Measurements from ENCODE around the gene SORBS1.

The SORBS1 gene

GRCh38 chr10:95461611-95462010 is 99.6 kb downstream of the SORBS1 start:
- no peak overlapping the region for H2AFZ ChIP-seq (ENCODE audit: insufficient read depth, low read length, poor library complexity)
- no peaks in the 10 kb centered on the region for H3K27me3 ChIP-seq (ENCODE audit: insufficient read depth, low read length)
- no CpG with 5 or more reads among the region's 4 CpGs for WGBS (ENCODE audit: extremely low coverage, insufficient coverage, insufficient read length)
- no peak overlapping the region for H3K9ac ChIP-seq (ENCODE audit: low read length)
- no peaks in the 10 kb centered on the region for H3K9me3 ChIP-seq (ENCODE audit: insufficient read depth, low read depth, low read length)
- no peak overlapping the region for H2BK120ac ChIP-seq (ENCODE audit: insufficient read depth, low read length, poor library complexity)
- H3K23ac ChIP-seq (ENCODE audit: low read length), result no peak overlapping the region
- no peak overlapping the region for H4K12ac ChIP-seq (ENCODE audit: low read depth, low read length)
- H3K27ac ChIP-seq (ENCODE audit: low read depth, low read length), result no peak overlapping the region
- no peak for DNase-seq
- H2BK12ac ChIP-seq (ENCODE audit: low read length), result no peak overlapping the region
- H3K4me1 ChIP-seq (ENCODE audit: control insufficient read depth in 1 of 2, insufficient read depth in 2 of 2, low read length in 2 of 2), result peaks cover 4 to 8% of the 10 kb centered on the region in 2 experiments
- H3K36me3 ChIP-seq (ENCODE audit: control insufficient read depth in 1 of 2, insufficient read depth in 2 of 2, low read length in 2 of 2), result no peaks in the 10 kb centered on the region
- H3K4me3 ChIP-seq (ENCODE audit: low read depth, low read length), result no peak overlapping the region
- no peaks in the 10 kb centered on the region for H3K79me2 ChIP-seq (ENCODE audit: control insufficient read depth, insufficient read depth, low read length, poor library complexity)
- H3K18ac ChIP-seq (ENCODE audit: low read length), result no peak overlapping the region
- H4K91ac ChIP-seq (ENCODE audit: low read depth, low read length), result no peak overlapping the region
- H3K79me1 ChIP-seq (ENCODE audit: low read length), result no peaks in the 10 kb centered on the region
- no peak overlapping the region for H2AK5ac ChIP-seq (ENCODE audit: low read length)
- H3K4me2 ChIP-seq (ENCODE audit: low read length), result no peak overlapping the region
- H3K4ac ChIP-seq (ENCODE audit: low read depth, low read length), result no peak overlapping the region
- no peak overlapping the region for H3K14ac ChIP-seq (ENCODE audit: low read length)
- no peak overlapping the region for H2BK5ac ChIP-seq (ENCODE audit: low read depth, low read length, poor library complexity)
- H4K8ac ChIP-seq (ENCODE audit: low read depth, low read length), result no peak overlapping the region

- H3K14ac ChIP-seq (ENCODE audit: low read length), result no peak overlapping the region
- no peak overlapping the region for H2AFZ ChIP-seq (ENCODE audit: insufficient read depth, low read length, poor library complexity)
- H2AK5ac ChIP-seq (ENCODE audit: low read length), result no peak overlapping the region
- no peak overlapping the region for H3K4me2 ChIP-seq (ENCODE audit: low read length)
- no CpG with 5 or more reads among the region's 9 CpGs for WGBS (ENCODE audit: extremely low coverage, insufficient coverage, insufficient read length)
- H4K12ac ChIP-seq (ENCODE audit: low read depth, low read length), result no peak overlapping the region
- H3K9ac ChIP-seq (ENCODE audit: low read length), result no peak overlapping the region
- H3K4me1 ChIP-seq (ENCODE audit: control insufficient read depth in 1 of 2, insufficient read depth in 2 of 2, low read length in 2 of 2), result peaks cover 4 to 8% of the 10 kb centered on the region in 2 experiments
- no peaks in the 10 kb centered on the region for H3K36me3 ChIP-seq (ENCODE audit: control insufficient read depth in 1 of 2, insufficient read depth in 2 of 2, low read length in 2 of 2)
- H4K8ac ChIP-seq (ENCODE audit: low read depth, low read length), result no peak overlapping the region
- no peak overlapping the region for H3K18ac ChIP-seq (ENCODE audit: low read length)
- no peak overlapping the region for H2BK12ac ChIP-seq (ENCODE audit: low read length)
- H3K27me3 ChIP-seq (ENCODE audit: insufficient read depth, low read length), result no peaks in the 10 kb centered on the region
- H2BK5ac ChIP-seq (ENCODE audit: low read depth, low read length, poor library complexity), result no peak overlapping the region
- H3K27ac ChIP-seq (ENCODE audit: low read depth, low read length), result no peak overlapping the region
- no peak for DNase-seq
- H3K4ac ChIP-seq (ENCODE audit: low read depth, low read length), result no peak overlapping the region
- no peak overlapping the region for H2BK120ac ChIP-seq (ENCODE audit: insufficient read depth, low read length, poor library complexity)
- no peak overlapping the region for H4K91ac ChIP-seq (ENCODE audit: low read depth, low read length)
- H3K79me1 ChIP-seq (ENCODE audit: low read length), result no peaks in the 10 kb centered on the region
- H3K23ac ChIP-seq (ENCODE audit: low read length), result no peak overlapping the region
- H3K79me2 ChIP-seq (ENCODE audit: control insufficient read depth, insufficient read depth, low read length, poor library complexity), result no peaks in the 10 kb centered on the region
- H3K4me3 ChIP-seq (ENCODE audit: low read depth, low read length), result no peak overlapping the region
- H3K9me3 ChIP-seq (ENCODE audit: insufficient read depth, low read depth, low read length), result no peaks in the 10 kb centered on the region
Observed at GRCh38 chr10:95459446-95460045, 101.6 kb downstream of the SORBS1 start.

GRCh38 chr10:95458871-95459270 is 102.3 kb downstream of the SORBS1 start:
- Histone ChIP-seq H3K27me3 (ENCODE audit: insufficient read depth, low read length) (no peaks in the 10 kb centered on the region), H3K18ac (ENCODE audit: low read length) (no peak overlapping the region), H3K4me1 (ENCODE audit: control insufficient read depth in 1 of 2, insufficient read depth in 2 of 2, low read length in 2 of 2) (peaks cover 4 to 8% of the 10 kb centered on the region in 2 experiments), H3K4me2 (ENCODE audit: low read length) (no peak overlapping the region), H3K9me3 (ENCODE audit: insufficient read depth, low read depth, low read length) (no peaks in the 10 kb centered on the region), H3K14ac (ENCODE audit: low read length) (no peak overlapping the region), H2AFZ (ENCODE audit: insufficient read depth, low read length, poor library complexity) (no peak overlapping the region), H3K4me3 (ENCODE audit: low read depth, low read length) (no peak overlapping the region), H2AK5ac (ENCODE audit: low read length) (no peak overlapping the region), H3K27ac (ENCODE audit: low read depth, low read length) (no peak overlapping the region), H4K8ac (ENCODE audit: low read depth, low read length) (no peak overlapping the region), H2BK5ac (ENCODE audit: low read depth, low read length, poor library complexity) (no peak overlapping the region), H3K36me3 (ENCODE audit: control insufficient read depth in 1 of 2, insufficient read depth in 2 of 2, low read length in 2 of 2) (no peaks in the 10 kb centered on the region), H3K4ac (ENCODE audit: low read depth, low read length) (no peak overlapping the region), H2BK12ac (ENCODE audit: low read length) (no peak overlapping the region), H3K79me2 (ENCODE audit: control insufficient read depth, insufficient read depth, low read length, poor library complexity) (no peaks in the 10 kb centered on the region), H3K79me1 (ENCODE audit: low read length) (no peaks in the 10 kb centered on the region), H2BK120ac (ENCODE audit: insufficient read depth, low read length, poor library complexity) (no peak overlapping the region), H4K12ac (ENCODE audit: low read depth, low read length) (no peak overlapping the region), H3K23ac (ENCODE audit: low read length) (no peak overlapping the region), H3K9ac (ENCODE audit: low read length) (no peak overlapping the region), H4K91ac (ENCODE audit: low read depth, low read length) (no peak overlapping the region)
- no CpG with 5 or more reads among the region's 1 CpG for WGBS (ENCODE audit: extremely low coverage, insufficient coverage, insufficient read length)
- DNase-seq, result no peak

- no peak overlapping the region for H3K4ac ChIP-seq (ENCODE audit: low read depth, low read length)
Observed at GRCh38 chr10:95458014-95458413, 103.2 kb downstream of the SORBS1 start.

More at GRCh38 chr10:95458014-95458413, 103.2 kb downstream of the SORBS1 start:
- Histone ChIP-seq H3K4me1 (ENCODE audit: control insufficient read depth in 1 of 2, insufficient read depth in 2 of 2, low read length in 2 of 2) (peaks cover 0 to 2% of the 10 kb centered on the region in 2 experiments), H2BK120ac (ENCODE audit: insufficient read depth, low read length, poor library complexity) (no peak overlapping the region), H3K27ac (ENCODE audit: low read depth, low read length) (no peak overlapping the region), H2BK5ac (ENCODE audit: low read depth, low read length, poor library complexity) (no peak overlapping the region), H3K18ac (ENCODE audit: low read length) (no peak overlapping the region), H3K36me3 (ENCODE audit: control insufficient read depth in 1 of 2, insufficient read depth in 2 of 2, low read length in 2 of 2) (no peaks in the 10 kb centered on the region), H2BK12ac (ENCODE audit: low read length) (no peak overlapping the region), H3K4me3 (ENCODE audit: low read depth, low read length) (no peak overlapping the region), H3K9ac (ENCODE audit: low read length) (no peak overlapping the region), H3K23ac (ENCODE audit: low read length) (no peak overlapping the region), H3K4me2 (ENCODE audit: low read length) (no peak overlapping the region), H4K8ac (ENCODE audit: low read depth, low read length) (no peak overlapping the region), H3K9me3 (ENCODE audit: insufficient read depth, low read depth, low read length) (no peaks in the 10 kb centered on the region), H3K27me3 (ENCODE audit: insufficient read depth, low read length) (no peaks in the 10 kb centered on the region), H2AK5ac (ENCODE audit: low read length) (no peak overlapping the region), H4K12ac (ENCODE audit: low read depth, low read length) (no peak overlapping the region), H3K14ac (ENCODE audit: low read length) (no peak overlapping the region), H3K79me2 (ENCODE audit: control insufficient read depth, insufficient read depth, low read length, poor library complexity) (no peaks in the 10 kb centered on the region), H3K79me1 (ENCODE audit: low read length) (peaks cover under 1% of the 10 kb centered on the region), H2AFZ (ENCODE audit: insufficient read depth, low read length, poor library complexity) (no peak overlapping the region), H4K91ac (ENCODE audit: low read depth, low read length) (no peak overlapping the region)
- no peak for DNase-seq
- WGBS (ENCODE audit: extremely low coverage, insufficient coverage, insufficient read length), result no CpG with 5 or more reads among the region's 2 CpGs

Measured in trophoblast cell (in vitro differentiated cells and primary cell).